CD4-positive, alpha-beta T cell treated with Interleukin-2 at 100 ng/mL for 4 hours (primary cell): ENCODE data around the gene MAG.
"Not testable (repeated sequence)": the region's sequence is repeated elsewhere in the genome, so short reads cannot be mapped to it uniquely, and the experiment has no call there.

Experiments
- DNase-seq: peaks from one replicate; pipeline ENCODE4 v3.0.0-alpha.2; 2020; ENCODE audit warnings: low spot score

The MAG gene

GRCh38 chr19:35346193-35347052 is 54.5 kb downstream of the MAG start:
- peak; percentile 77 for DNase-seq

DNA sequence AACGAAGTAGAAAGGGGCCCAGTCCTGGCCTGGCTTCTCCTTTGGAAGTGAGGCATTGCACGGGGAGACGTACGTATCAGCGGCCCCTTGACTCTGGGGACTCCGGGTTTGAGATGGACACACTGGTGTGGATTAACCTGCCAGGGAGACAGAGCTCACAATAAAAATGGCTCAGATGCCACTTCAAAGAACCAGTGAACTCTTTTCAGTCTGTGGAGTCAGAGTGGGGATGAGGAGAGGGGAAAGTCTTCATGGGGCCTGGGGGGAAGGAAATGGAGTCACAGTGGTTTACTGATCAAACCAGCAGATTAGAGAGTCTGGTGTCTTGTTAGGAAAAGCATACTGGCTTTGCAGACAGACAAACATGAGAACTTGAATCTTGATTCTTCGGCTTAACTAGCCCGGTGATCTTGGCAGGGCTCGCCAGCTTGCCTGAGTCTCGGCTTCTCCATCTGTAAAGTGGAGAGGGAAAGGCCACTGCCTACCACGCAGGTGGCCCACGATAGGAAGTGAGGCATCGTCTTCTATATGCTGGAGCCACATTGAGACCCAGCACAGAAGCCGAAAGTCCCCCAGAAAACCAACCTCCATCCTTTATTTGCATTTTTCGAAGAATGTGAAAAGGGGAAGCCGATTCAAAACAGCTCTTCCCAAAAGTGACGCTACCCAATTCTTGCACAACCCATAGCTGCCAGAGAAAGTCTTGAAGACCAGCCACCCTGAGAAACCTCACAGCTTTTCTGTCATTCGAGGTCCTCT is 55.4 kb downstream of the MAG start, which contains the start of gene FFAR1:
TSS of gene FFAR1 (plus strand) at position 732 of the 759 bp plus-strand sequence. CDS start 3,650 bp downstream, outside the sequence.
- DNase-seq: peak; percentile 66

GRCh38 chr19:35347930-35348298 is 56.0 kb downstream of the MAG start:
- no peak for DNase-seq

DNA sequence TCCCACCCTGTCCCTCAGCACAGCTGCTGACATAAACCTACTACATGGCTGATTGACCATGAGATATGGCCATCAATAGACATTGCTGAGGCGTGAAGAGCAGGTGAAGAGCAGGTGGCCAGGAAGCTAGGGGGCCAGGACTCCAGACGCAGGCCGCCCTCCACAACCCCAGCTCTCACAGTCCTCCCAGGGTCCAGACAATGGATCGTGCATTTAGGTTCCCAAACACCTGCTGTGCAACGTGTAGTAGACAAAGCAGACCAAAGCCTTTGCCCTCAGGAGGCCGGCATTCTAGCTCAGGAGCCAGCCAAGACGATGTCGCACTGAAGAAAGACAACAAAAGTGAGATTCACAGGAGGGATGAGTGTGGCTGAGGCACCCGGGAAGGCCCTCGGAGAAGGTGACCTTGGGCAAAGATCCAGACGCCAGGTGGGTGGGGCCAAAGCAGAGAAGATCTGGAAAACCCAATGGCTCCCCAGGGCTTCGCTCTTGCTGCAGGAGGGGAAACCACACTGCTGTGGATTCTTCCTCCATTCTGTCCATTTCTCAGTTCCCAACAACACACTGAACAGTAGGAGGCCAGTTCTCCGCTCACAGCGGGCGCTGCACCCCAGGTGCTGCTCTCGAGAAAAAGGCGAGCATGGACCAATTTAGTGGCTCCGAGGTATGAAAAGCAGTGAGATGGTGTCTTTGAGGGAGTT is 57.1 kb downstream of the MAG start:
- DNase-seq: no peak

DNA sequence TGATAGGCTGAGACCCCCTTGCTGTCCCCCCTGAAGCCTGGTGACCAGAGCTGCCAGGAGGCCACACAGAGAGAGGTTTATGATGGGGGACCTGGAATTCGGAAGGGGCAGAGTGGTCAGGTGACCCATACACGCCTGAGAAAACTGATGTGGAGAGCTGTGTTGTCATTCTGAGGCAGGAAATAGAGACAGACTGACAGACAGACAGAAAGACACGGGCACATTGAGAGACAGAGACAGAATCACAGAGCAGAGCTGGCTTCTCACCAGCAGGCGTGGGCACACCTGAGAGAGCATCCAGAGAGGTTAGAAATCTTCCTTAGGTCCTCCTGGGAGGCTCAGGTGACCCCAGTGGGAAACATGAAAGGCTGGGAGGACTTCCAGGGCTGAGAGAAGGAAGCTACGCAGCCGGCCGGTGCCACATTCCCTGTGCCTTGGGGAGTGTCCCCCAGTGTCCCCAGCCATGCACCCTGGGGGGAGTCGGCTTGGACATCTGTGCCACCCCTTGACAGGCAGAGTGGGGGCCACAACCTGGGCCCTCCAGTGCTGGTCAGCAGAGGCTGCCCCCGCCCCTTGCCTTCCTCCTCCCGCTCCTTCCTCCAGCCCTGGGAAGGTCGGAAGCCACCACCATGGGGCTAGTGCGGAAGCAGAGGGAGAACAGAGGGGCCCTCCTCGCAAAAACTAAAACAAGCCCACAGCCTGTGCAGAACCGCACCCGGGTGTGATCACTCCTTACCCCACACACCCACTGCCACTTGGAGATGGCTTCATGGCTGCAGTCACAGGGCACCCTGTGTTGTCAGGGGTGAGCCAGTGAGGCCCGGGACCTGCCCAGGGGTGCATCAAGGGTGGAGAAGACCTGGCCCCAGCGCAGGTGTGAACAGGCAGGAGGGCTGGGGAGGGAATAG is 57.9 kb downstream of the MAG start:
- no peak for DNase-seq

- DNase-seq: no peak
Observed at GRCh38 chr19:35350591-35350990, 58.6 kb downstream of the MAG start.

GRCh38 chr19:35351411-35352176 is 59.6 kb downstream of the MAG start:
- DNase-seq: no peak

DNA sequence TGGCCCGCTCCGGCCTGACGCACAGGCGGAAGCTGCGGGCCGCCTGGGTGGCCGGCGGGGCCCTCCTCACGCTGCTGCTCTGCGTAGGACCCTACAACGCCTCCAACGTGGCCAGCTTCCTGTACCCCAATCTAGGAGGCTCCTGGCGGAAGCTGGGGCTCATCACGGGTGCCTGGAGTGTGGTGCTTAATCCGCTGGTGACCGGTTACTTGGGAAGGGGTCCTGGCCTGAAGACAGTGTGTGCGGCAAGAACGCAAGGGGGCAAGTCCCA is 60.2 kb downstream of the MAG start:
- no peak for DNase-seq

DNA sequence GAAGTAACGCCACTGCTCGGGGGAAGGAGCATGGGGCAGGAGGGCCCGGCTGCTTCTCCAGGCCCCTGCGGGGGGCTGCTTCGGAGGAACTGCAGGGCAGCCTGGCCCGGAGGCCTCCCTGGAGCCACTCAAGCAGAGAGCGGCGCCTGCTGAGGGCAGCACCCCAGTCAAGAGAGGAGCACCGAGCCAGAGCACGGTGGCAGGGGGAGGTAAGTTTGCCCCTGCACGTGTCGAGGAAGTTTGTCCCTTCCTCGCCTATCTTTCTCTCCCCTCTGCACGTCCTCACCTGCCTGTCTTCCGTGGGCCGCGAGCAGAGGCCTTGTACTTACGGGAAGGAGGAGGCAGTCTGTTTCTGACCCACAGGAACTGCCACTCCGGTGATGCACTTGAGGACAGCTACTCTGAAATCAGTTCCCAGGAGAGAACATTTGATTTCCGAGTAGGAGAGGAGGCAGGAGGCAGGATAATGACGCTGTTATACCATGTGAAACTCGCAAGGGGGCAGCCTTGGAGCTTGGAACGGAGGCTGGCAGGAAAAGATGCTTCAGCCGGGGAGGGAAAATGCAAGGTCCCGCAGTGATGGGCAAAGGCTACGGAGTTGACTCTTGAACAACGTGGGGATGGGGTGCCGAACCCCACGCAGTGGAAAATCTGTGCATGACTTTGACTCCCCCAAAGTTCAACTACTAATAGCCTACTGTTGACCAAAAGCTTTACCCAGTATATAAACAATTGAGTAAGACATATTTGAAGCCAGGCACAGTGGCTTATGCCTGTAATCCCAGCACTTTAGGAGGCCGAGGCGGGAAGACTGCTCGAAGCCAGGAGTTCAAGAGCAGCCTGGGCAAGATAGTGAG is 60.7 kb downstream of the MAG start:
- DNase-seq: peak; percentile 76

DNA sequence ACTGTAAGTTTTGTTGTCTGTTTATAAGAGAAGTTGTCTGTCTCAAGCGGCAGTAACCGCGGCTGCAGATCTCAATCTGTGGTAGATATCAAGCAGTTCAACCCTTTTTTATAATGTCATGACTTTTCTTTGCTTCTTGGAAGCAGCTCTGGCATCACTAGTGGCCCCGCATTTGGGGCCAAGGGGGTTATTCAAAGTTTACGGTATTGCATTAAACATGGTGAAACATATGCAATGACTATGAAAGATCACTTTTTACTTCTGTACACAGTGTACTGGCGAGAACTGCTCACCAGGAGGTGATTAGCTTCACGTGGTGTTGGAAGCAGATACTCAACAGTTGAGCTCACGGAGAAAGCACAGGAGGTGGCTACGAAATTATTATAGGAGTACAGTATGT is 61.7 kb downstream of the MAG start:
- no peak for DNase-seq

- DNase-seq: no peak
Observed at GRCh38 chr19:35354898-35355297, 62.9 kb downstream of the MAG start.

DNA sequence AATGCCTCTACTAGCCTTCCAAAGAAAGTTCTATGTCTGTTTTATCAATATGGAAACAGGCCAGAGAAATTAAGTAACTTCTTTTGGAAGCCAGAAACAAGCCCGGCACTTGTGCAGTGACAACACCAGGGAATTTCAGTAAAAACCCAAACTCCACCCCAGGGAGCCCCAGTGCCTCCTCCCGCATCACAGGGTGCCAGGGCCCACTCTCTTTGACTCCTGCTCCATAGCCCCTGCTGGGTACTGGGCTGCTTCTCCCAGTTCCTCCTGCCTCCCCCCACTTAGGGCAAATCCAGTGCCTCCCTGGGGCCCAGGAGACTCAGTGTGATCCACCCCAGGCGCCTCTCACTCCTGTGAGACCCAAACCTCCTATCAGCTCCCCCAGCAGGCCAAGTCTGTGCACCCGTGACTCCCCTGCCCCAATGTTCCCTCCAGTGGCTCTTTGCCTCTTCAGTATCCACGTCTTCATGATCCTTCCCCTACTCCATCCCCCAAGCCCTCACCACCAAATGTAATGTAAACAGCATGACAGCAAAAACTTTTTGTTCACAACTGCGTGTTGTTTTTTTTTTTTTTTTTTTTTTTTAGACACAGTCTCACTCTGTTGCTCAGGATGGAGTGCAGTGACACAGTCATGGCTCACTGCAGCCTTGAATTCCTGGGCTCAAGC is 64.0 kb downstream of the MAG start:
- no peak for DNase-seq

DNA sequence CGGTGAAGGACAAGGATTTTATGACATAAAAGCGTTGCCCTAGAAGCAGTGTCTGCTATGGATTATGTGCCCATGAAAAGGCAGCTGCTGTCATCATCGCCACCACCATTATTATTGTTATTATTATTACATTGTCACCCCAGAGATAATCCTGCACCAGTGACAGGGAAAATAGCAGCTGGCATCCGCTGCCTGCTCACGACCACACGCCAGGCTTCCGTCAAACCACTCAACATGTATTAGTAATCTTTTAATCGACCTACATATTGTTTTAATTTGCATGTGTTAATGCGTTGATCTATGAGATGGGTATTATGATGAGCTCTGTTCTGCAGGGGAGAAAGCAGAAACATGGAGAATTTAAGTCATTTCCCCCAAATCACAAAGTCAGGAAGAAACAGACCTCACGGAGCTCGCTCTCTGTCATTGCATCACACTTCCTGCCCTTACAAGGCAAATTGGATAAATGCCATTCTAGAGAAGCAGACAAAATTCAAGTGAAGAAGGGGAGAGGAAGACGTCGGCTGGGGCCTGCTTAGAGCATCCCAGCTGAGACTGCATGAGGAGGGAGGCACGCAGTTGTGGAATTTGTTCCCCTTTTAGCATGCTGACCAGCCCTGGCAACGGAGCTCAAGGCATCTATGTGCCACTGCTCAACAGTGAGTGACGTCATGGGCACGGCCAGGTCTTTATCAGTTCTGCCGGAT is 66.1 kb downstream of the MAG start, which contains the start of gene FFAR3:
TSS of gene FFAR3 (plus strand) at position 594 of the 707 bp plus-strand sequence. CDS start 431 bp downstream, outside the sequence.
- no peak for DNase-seq

GRCh38 chr19:35358834-35359233 is 66.9 kb downstream of the MAG start:
- not testable (repeated sequence) for DNase-seq

- DNase-seq: not testable (repeated sequence)
Observed at GRCh38 chr19:35359395-35359794, 67.4 kb downstream of the MAG start.

DNA sequence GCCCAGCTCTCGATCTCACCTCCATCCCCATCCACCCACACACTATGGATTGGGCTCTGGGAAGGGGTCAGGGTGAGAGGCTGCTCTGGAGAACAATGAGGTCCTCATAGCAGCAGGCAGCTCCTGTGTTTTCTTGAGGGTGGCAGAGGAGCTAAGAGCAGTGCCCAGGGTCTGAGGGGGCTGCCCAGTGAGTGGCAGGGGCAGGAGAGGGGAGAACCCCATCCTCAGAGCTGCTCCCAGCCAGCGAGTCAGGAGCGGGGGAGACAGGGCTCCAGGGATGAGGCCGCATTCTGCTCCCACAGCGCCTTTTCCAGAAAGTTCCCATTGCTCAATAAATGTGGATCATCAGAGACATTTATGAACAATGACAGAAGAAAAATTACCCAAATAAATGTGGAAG is 68.1 kb downstream of the MAG start:
- DNase-seq: not testable (repeated sequence)

DNA sequence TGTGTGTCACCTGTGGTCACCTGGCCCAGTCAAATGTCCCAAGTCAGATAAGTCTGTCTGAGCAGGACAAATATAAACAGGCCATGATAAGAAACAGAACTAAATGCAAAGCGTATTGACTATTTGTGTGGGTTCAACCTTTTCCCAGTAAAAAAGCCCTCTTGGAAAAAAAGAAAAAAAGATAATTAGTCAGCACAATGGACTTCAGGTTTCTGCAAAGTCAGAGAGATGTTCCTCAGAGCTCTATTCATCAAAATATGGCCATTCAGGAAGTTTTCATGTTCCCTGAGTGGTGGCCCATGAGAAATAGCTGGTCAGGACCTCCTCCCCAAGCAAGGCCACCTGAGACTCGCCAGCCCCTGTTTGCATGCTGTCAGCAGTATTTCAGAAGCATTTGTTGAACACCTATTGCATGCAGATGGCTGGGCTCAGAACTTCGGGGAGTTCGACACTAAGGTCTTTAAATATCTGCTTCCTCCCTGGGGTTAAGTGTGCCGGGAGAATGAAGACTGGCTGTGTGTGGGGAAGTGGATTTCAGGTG is 69.0 kb downstream of the MAG start:
- no peak for DNase-seq

- DNase-seq: no peak
Observed at GRCh38 chr19:35362261-35363000, 70.5 kb downstream of the MAG start.
